GM21723 (cell line): ENCODE data around the gene DLX1.
A peak's percentile ranks its signal among the peaks of the same experiment; 100 is the strongest.

Experiments used
- ATAC-seq: cut with Tn5 transposase; IDR thresholded peaks from one replicate; pipeline ENCODE4 v1.9.1; 2021; ENCODE audit warnings: mild to moderate bottlenecking, moderate library complexity; ENCODE audit not compliant: unreplicated experiment

The DLX1 gene

GRCh38 chr2:172096626-172097547 is 11.6 kb downstream of the DLX1 start:
- ATAC-seq, result no peak

- no peak for ATAC-seq
Observed at GRCh38 chr2:172097557-172098131, 12.3 kb downstream of the DLX1 start.

- no peak for ATAC-seq
Observed at GRCh38 chr2:172098287-172098649, 13.0 kb downstream of the DLX1 start.

GRCh38 chr2:172098650-172099471 is 13.6 kb downstream of the DLX1 start:
- no peak for ATAC-seq

- ATAC-seq, result no peak
Observed at GRCh38 chr2:172099472-172100079, 14.3 kb downstream of the DLX1 start.

- no peak for ATAC-seq
Observed at GRCh38 chr2:172100080-172100934, 15.0 kb downstream of the DLX1 start.

- no peak for ATAC-seq
Observed at GRCh38 chr2:172100935-172101820, 15.9 kb downstream of the DLX1 start.

- peak; percentile 7 for ATAC-seq
Observed at GRCh38 chr2:172101821-172102390, 16.6 kb downstream of the DLX1 start.

- ATAC-seq, result peak; percentile 78
Observed at GRCh38 chr2:172102391-172103359, 17.4 kb downstream of the DLX1 start, which contains the start of gene DLX2. TSS of gene DLX2 (minus strand) at chr2:172102900. CDS start at chr2:172102538, 362 bp downstream.

- ATAC-seq, result no peak
Observed at GRCh38 chr2:172103471-172104272, 18.4 kb downstream of the DLX1 start.

- ATAC-seq, result no peak
Observed at GRCh38 chr2:172105471-172106107, 20.3 kb downstream of the DLX1 start.

GRCh38 chr2:172106108-172106961 is 21.0 kb downstream of the DLX1 start:
- ATAC-seq, result no peak

GRCh38 chr2:172107690-172108586 is 22.6 kb downstream of the DLX1 start:
- no peak for ATAC-seq

- no peak for ATAC-seq
Observed at GRCh38 chr2:172108587-172108930, 23.3 kb downstream of the DLX1 start.
